Activated CD4-positive, alpha-beta T cell treated with anti-CD3 and anti-CD28 coated beads, Interleukin-2, amount 10 ng/mL, durations not matched to agents 24 days and 14 days (primary cell): Measurements from ENCODE around the gene MYBPHL. TPM values are rescaled to one million over a fixed set of nuclear protein-coding genes. Genes with fewer than 3 reads are reported as not detected.

Source experiments
- DNase-seq: peaks from one replicate; pipeline ENCODE4 v3.0.0; 2022
- H3K27ac Mint-ChIP-seq: one replicate; pipeline ENCODE4 v1.8.0; 2022; ENCODE audit warnings: mild to moderate bottlenecking, mixed read lengths
- H3K27me3 Mint-ChIP-seq: one replicate; pipeline ENCODE4 v1.8.0; 2022; ENCODE audit warnings: mixed read lengths
- H3K36me3 Mint-ChIP-seq: one replicate; pipeline ENCODE4 v1.8.0; 2022; ENCODE audit warnings: low read depth, mild to moderate bottlenecking, mixed read lengths
- H3K4me1 Mint-ChIP-seq: one replicate; pipeline ENCODE4 v1.8.0; 2021; ENCODE audit warnings: mixed read lengths
- H3K4me3 Mint-ChIP-seq: one replicate; pipeline ENCODE4 v1.8.0; 2022; ENCODE audit warnings: mild to moderate bottlenecking, moderate library complexity, mixed read lengths
- H3K9me3 Mint-ChIP-seq: one replicate; pipeline ENCODE4 v1.8.0; 2021; ENCODE audit warnings: mixed read lengths
- intact Hi-C: fragments of 100-400 bp; cut with micrococcal nuclease; formaldehyde crosslinking; loops from one replicate; pipeline ENCODE4 v1.15.1; 2023
- total RNA-seq: library from RNA; stranded (reverse); gene quantifications from 2 replicates; pipeline ENCODE4 v1.2.3, GENCODE V29; 2022

MYBPHL gene
- total RNA-seq, 1 donor from 2014 or later = not detected

GRCh38 chr1:109261006-109261405 is 45.8 kb downstream of the MYBPHL start:
- H3K4me1 Mint-ChIP-seq = no peaks in the 10 kb centered on the region
- DNase-seq = no peak
- intact Hi-C loops = no loop called here
- no peaks in the 10 kb centered on the region for H3K36me3 Mint-ChIP-seq
- H3K27ac Mint-ChIP-seq = no peak overlapping the region
- H3K4me3 Mint-ChIP-seq = no peak overlapping the region
- peaks cover 1% of the 10 kb centered on the region for H3K27me3 Mint-ChIP-seq
- no peaks in the 10 kb centered on the region for H3K9me3 Mint-ChIP-seq

GRCh38 chr1:109259674-109260557 is 46.9 kb downstream of the MYBPHL start:
- Mint-ChIP-seq H3K27ac (no peak overlapping the region), H3K4me3 (no peak overlapping the region), H3K36me3 (no peaks in the 10 kb centered on the region), H3K9me3 (no peaks in the 10 kb centered on the region), H3K27me3 (peaks cover 3% of the 10 kb centered on the region), H3K4me1 (no peaks in the 10 kb centered on the region)
- DNase-seq = no peak
- intact Hi-C loops = no loop called here

- intact Hi-C loops = no loop called here
- H3K9me3 Mint-ChIP-seq = no peaks in the 10 kb centered on the region
Observed at GRCh38 chr1:109258481-109259466, 48.0 kb downstream of the MYBPHL start.

GRCh38 chr1:109257682-109258421 is 49.0 kb downstream of the MYBPHL start:
- Mint-ChIP-seq H3K27me3 (peaks cover 3% of the 10 kb centered on the region), H3K36me3 (no peaks in the 10 kb centered on the region), H3K9me3 (no peaks in the 10 kb centered on the region), H3K27ac (no peak overlapping the region), H3K4me3 (no peak overlapping the region), H3K4me1 (no peaks in the 10 kb centered on the region)
- DNase-seq = no peak
- intact Hi-C loops = no loop called here

More at GRCh38 chr1:109258481-109259466, 48.0 kb downstream of the MYBPHL start:
- Mint-ChIP-seq H3K27me3 (peaks cover 3% of the 10 kb centered on the region), H3K36me3 (no peaks in the 10 kb centered on the region), H3K4me3 (no peak overlapping the region), H3K27ac (no peak overlapping the region), H3K4me1 (no peaks in the 10 kb centered on the region)
- no peak for DNase-seq

- intact Hi-C loops = no loop called here
- Mint-ChIP-seq H3K9me3 (no peaks in the 10 kb centered on the region), H3K36me3 (no peaks in the 10 kb centered on the region), H3K27me3 (peaks cover 3% of the 10 kb centered on the region), H3K4me1 (no peaks in the 10 kb centered on the region), H3K27ac (no peak overlapping the region), H3K4me3 (no peak overlapping the region)
- DNase-seq = no peak
Observed at GRCh38 chr1:109256971-109257681, 49.7 kb downstream of the MYBPHL start.

GRCh38 chr1:109256085-109256484 is 50.7 kb downstream of the MYBPHL start:
- no peaks in the 10 kb centered on the region for H3K36me3 Mint-ChIP-seq
- no peak for DNase-seq
- intact Hi-C loops = no loop called here
- no peak overlapping the region for H3K4me3 Mint-ChIP-seq
- H3K4me1 Mint-ChIP-seq = no peaks in the 10 kb centered on the region
- peaks cover 8% of the 10 kb centered on the region for H3K27me3 Mint-ChIP-seq
- no peaks in the 10 kb centered on the region for H3K9me3 Mint-ChIP-seq
- H3K27ac Mint-ChIP-seq = no peak overlapping the region

GRCh38 chr1:109255678-109256077 is 51.1 kb downstream of the MYBPHL start:
- DNase-seq = no peak
- H3K9me3 Mint-ChIP-seq = no peaks in the 10 kb centered on the region
- intact Hi-C loops = no loop called here

GRCh38 chr1:109255097-109255651 is 51.6 kb downstream of the MYBPHL start:
- peaks cover 12% of the 10 kb centered on the region for H3K27me3 Mint-ChIP-seq
- no peaks in the 10 kb centered on the region for H3K9me3 Mint-ChIP-seq
- peaks cover 2% of the 10 kb centered on the region for H3K4me1 Mint-ChIP-seq
- H3K27ac Mint-ChIP-seq = no peak overlapping the region
- no peak for DNase-seq
- H3K4me3 Mint-ChIP-seq = no peak overlapping the region
- intact Hi-C loops = no loop called here
- H3K36me3 Mint-ChIP-seq = no peaks in the 10 kb centered on the region

More at GRCh38 chr1:109255678-109256077, 51.1 kb downstream of the MYBPHL start:
- no peaks in the 10 kb centered on the region for H3K36me3 Mint-ChIP-seq
- peaks cover under 1% of the 10 kb centered on the region for H3K4me1 Mint-ChIP-seq
- peaks cover 11% of the 10 kb centered on the region for H3K27me3 Mint-ChIP-seq
- no peak overlapping the region for H3K27ac Mint-ChIP-seq
- H3K4me3 Mint-ChIP-seq = no peak overlapping the region

- no peak overlapping the region for H3K4me3 Mint-ChIP-seq
- peaks cover 12% of the 10 kb centered on the region for H3K27me3 Mint-ChIP-seq
- DNase-seq = no peak
- H3K36me3 Mint-ChIP-seq = no peaks in the 10 kb centered on the region
- no peak overlapping the region for H3K27ac Mint-ChIP-seq
- no peaks in the 10 kb centered on the region for H3K9me3 Mint-ChIP-seq
- intact Hi-C loops = no loop called here
- H3K4me1 Mint-ChIP-seq = peaks cover 2% of the 10 kb centered on the region
Observed at GRCh38 chr1:109254621-109255096, 52.2 kb downstream of the MYBPHL start.

GRCh38 chr1:109253803-109254620 is 52.8 kb downstream of the MYBPHL start:
- Mint-ChIP-seq H3K4me3 (no peak overlapping the region), H3K27me3 (peaks cover 12% of the 10 kb centered on the region), H3K27ac (no peak overlapping the region), H3K36me3 (no peaks in the 10 kb centered on the region), H3K4me1 (peaks cover 4% of the 10 kb centered on the region), H3K9me3 (no peaks in the 10 kb centered on the region)
- intact Hi-C loops = no loop called here
- DNase-seq = no peak

- Mint-ChIP-seq H3K9me3 (no peaks in the 10 kb centered on the region), H3K4me3 (no peak overlapping the region), H3K27ac (no peak overlapping the region), H3K4me1 (peaks cover 4% of the 10 kb centered on the region), H3K27me3 (peaks cover 12% of the 10 kb centered on the region), H3K36me3 (no peaks in the 10 kb centered on the region)
- intact Hi-C loops = no loop called here
- DNase-seq = no peak
Observed at GRCh38 chr1:109252893-109253802, 53.7 kb downstream of the MYBPHL start.
